A172 (cell line): Measurements from ENCODE around the gene MOXD1. TPM values are rescaled to one million over a fixed set of nuclear protein-coding genes. Genes with fewer than 3 reads are reported as not detected.

Experiments
- DNase-seq: peaks from one replicate; pipeline ENCODE4 v3.0.0-alpha.2; 2015; ENCODE audit warnings: low spot score
- total RNA-seq: library from RNA; depleted of rRNA; stranded (reverse); fragments of >200 nt; shearing (Covaris generic); gene quantifications from 2 replicates; pipeline ENCODE4 v1.2.3, GENCODE V29; 2014; rRNA removed

The MOXD1 gene
- total RNA-seq, 1 experiment from 2014 or later = 18.5 TPM

GRCh38 chr6:132246120-132246617 lies 155.1 kb downstream of the MOXD1 start:
- no peak for DNase-seq

Other genes with a start within 250 kb of the MOXD1 start
- gene STX7, start 111.6 kb upstream of the MOXD1 start, total RNA-seq = 27.3 and 35.6 TPM in 2 replicates
- gene TAAR9, start 136.8 kb upstream of the MOXD1 start, total RNA-seq = not detected in 2 replicates
- not detected in 2 replicates for gene TAAR8, start 151.2 kb upstream of the MOXD1 start, total RNA-seq
- not detected in 2 replicates for gene TAAR6, start 168.8 kb upstream of the MOXD1 start, total RNA-seq
- gene TAAR5, start 188.3 kb upstream of the MOXD1 start, total RNA-seq = not detected in 2 replicates
- not detected in 2 replicates for gene TAAR2, start 222.8 kb upstream of the MOXD1 start, total RNA-seq